Endothelial cell of umbilical vein (primary cell): Measurements from ENCODE around the gene P2RY8. TPM values are rescaled to one million over a fixed set of nuclear protein-coding genes. Genes with fewer than 3 reads are reported as not detected.
"Not testable (repeated sequence)": the region's sequence is repeated elsewhere in the genome, so short reads cannot be mapped to it uniquely, and the experiment has no call there.

Experiments used
- BruUV-seq: library from RNA; stranded (reverse); fragments of 400-500 nt; replicated peaks from 2 replicates; lab custom pipeline; 2021; lab: Mats Ljungman, UMichigan
- CTCF ChIA-PET: fragments of 300-600, 350-600 bp; sonication (Branson Sonifier 250); formaldehyde crosslinking; loops from one replicate; lab custom pipeline; 2021; ENCODE audit warnings: antibody characterized with exemption, inconsistent platforms; lab: Charles Lee
- POLR2A ChIA-PET: fragments of 300-600, 350-600 bp; sonication (Branson Sonifier 250); formaldehyde crosslinking; loops from one replicate; lab custom pipeline; 2021; ENCODE audit warnings: antibody characterized with exemption, inconsistent platforms; lab: Charles Lee
- DNase-seq: peaks from one replicate; pipeline ENCODE4 v3.0.0-alpha.2; 2011; ENCODE audit warnings: low read depth, low spot score
- FAIRE-seq: peaks from 2 replicates; lab custom pipeline; 2011; peaks lifted over from hg19 to GRCh38; lab: Jason Lieb, UNC
- H2AFZ ChIP-seq: 2 replicates; pipeline ENCODE4 v1.6.0; 2012; ENCODE audit warnings: low read depth, low read length, control low read depth, inconsistent platforms
- H3K27ac ChIP-seq: 2 replicates; pipeline ENCODE4 v1.5.1; 2011; ENCODE audit warnings: low read depth, mild to moderate bottlenecking, control low read depth, low read length, moderate library complexity; ENCODE audit not compliant: insufficient read depth
- H3K27me3 ChIP-seq, 2 experiments: 2 replicates each; pipeline versions ENCODE4 v1.6.0 to v1.6.1; 2011; ENCODE audit warnings: low read length in 2 of 2, mixed read lengths in 1 of 2; ENCODE audit not compliant: control insufficient read depth in 2 of 2, insufficient read depth in 2 of 2
- H3K36me3 ChIP-seq, 2 experiments: 2 replicates in 1 of 2; 3 replicates in 1 of 2; pipeline ENCODE4 v1.5.1; 2011; ENCODE audit warnings: low read length in 2 of 2, mild to moderate bottlenecking in 1 of 2, moderate library complexity in 1 of 2; ENCODE audit not compliant: control insufficient read depth in 2 of 2, insufficient read depth in 2 of 2; ENCODE audit errors: extremely low read depth in 1 of 2
- H3K4me1 ChIP-seq: 3 replicates; pipeline ENCODE4 v1.5.1; 2011; ENCODE audit warnings: mild to moderate bottlenecking, low read length; ENCODE audit not compliant: control insufficient read depth, insufficient read depth; ENCODE audit errors: extremely low read depth
- H3K4me2 ChIP-seq: 2 replicates; pipeline ENCODE4 v1.6.1; 2011; ENCODE audit warnings: low read length, control low read depth, mixed read lengths; ENCODE audit not compliant: insufficient read depth
- H3K4me3 ChIP-seq, 3 experiments: fragments of 200-600 bp in 1 of 3; sonication (generic), shearing (Covaris generic) in 1 of 3; replicated peaks in 1 of 3; 2 replicates each; pipeline ENCODE4 v1.5.1; 2011 to 2016; ENCODE audit warnings: control low read depth in 3 of 3, low read length in 3 of 3, mild to moderate bottlenecking in 2 of 3, inconsistent platforms in 1 of 3, low read depth in 1 of 3, moderate library complexity in 1 of 3; ENCODE audit not compliant: insufficient read depth in 1 of 3
- H3K79me2 ChIP-seq: 2 replicates; pipeline ENCODE4 v1.6.0; 2012; ENCODE audit warnings: low read length, inconsistent platforms; ENCODE audit not compliant: control insufficient read depth, insufficient read depth
- H3K9ac ChIP-seq: replicated peaks from 2 replicates; pipeline ENCODE3; 2011; ENCODE audit warnings: low read length, control low read depth; ENCODE audit not compliant: insufficient read depth; ENCODE audit errors: extremely low read depth
- H3K9me1 ChIP-seq: replicated peaks from 3 replicates; pipeline ENCODE4 v1.6.0; 2011; ENCODE audit warnings: mild to moderate bottlenecking, low read length; ENCODE audit not compliant: control insufficient read depth, insufficient read depth; ENCODE audit errors: extremely low read depth
- H3K9me3 ChIP-seq: replicated peaks from 2 replicates; pipeline ENCODE4 v1.5.1; 2012; ENCODE audit warnings: low read length, inconsistent platforms; ENCODE audit not compliant: control insufficient read depth, insufficient read depth
- H4K20me1 ChIP-seq: replicated peaks from 2 replicates; pipeline ENCODE3; 2011; ENCODE audit warnings: mild to moderate bottlenecking, low read length; ENCODE audit not compliant: control insufficient read depth, insufficient read depth; ENCODE audit errors: extremely low read depth
- CTCF ChIP-seq, 2 donors: IDR thresholded peaks; 1 replicate in 1 of 2; 2 replicates in 1 of 2; pipeline ENCODE4 v1.5.1; 2011; ENCODE audit warnings: low read length in 2 of 2, mild to moderate bottlenecking in 2 of 2, moderate library complexity in 2 of 2, control low read depth in 1 of 2, inconsistent platforms in 1 of 2, low read depth in 1 of 2; ENCODE audit not compliant: insufficient read depth in 1 of 2; ENCODE audit errors: extremely low read depth in 1 of 2
- EZH2 ChIP-seq: IDR thresholded peaks from 2 replicates; pipeline ENCODE4 v1.6.1; 2012; ENCODE audit warnings: borderline replicate concordance, low read depth, mild to moderate bottlenecking, moderate library complexity, low read length, inconsistent platforms; ENCODE audit not compliant: severe bottlenecking
- FOS ChIP-seq: IDR thresholded peaks from 2 replicates; pipeline ENCODE4 v1.6.1; 2011; ENCODE audit warnings: mild to moderate bottlenecking, low read length, moderate library complexity, borderline replicate concordance; ENCODE audit not compliant: insufficient read depth
- GATA2 ChIP-seq: IDR thresholded peaks from 2 replicates; pipeline ENCODE4 v1.7.0; 2011; ENCODE audit warnings: low read depth, mild to moderate bottlenecking, moderate library complexity, mixed read lengths, low read length; ENCODE audit not compliant: insufficient read length, insufficient read depth
- JUN ChIP-seq: IDR thresholded peaks from 2 replicates; pipeline ENCODE4 v1.6.1; 2011; ENCODE audit warnings: borderline replicate concordance, low read depth; ENCODE audit not compliant: insufficient read length, insufficient read depth
- MAX ChIP-seq: IDR thresholded peaks from 2 replicates; pipeline ENCODE4 v1.6.1; 2011; ENCODE audit not compliant: insufficient read depth, insufficient read length
- MYC ChIP-seq: IDR thresholded peaks from one replicate; pipeline ENCODE4 v1.6.1; 2011; ENCODE audit warnings: mild to moderate bottlenecking, low read depth, low read length
- POLR2A ChIP-seq: IDR thresholded peaks from 2 replicates; pipeline ENCODE4 v1.6.1; 2012; ENCODE audit warnings: low read depth, mild to moderate bottlenecking, control low read depth, low read length
- POLR2AphosphoS5 ChIP-seq: IDR thresholded peaks from 2 replicates; pipeline ENCODE4 v1.6.1; 2012; ENCODE audit warnings: low read depth, mild to moderate bottlenecking, control low read depth, low read length, moderate library complexity; ENCODE audit not compliant: insufficient read depth
- dilution Hi-C: fragments of 300-500 bp; cut with MboI; formaldehyde crosslinking; loops from one replicate; pipeline ENCODE4 v1.15.0; 2019; ENCODE audit warnings: low sequenced_read_pairs; ENCODE audit not compliant: extremely low pct_ligation_motif_present
- intact Hi-C: fragments of 100-400 bp; cut with micrococcal nuclease; formaldehyde crosslinking; loops from one replicate; pipeline ENCODE4 v1.10.0; 2022
- polyA plus RNA-seq, 4 experiments: library from polyadenylated mRNA; depleted of rRNA in 3 of 4; stranded (reverse) in 3 of 4; unstranded in 1 of 4; fragments of >200 nt; gene quantifications; 2 replicates each; pipeline versions ENCODE4 v1.2.1 to v1.2.3, GENCODE V29; 2011 to 2012; ENCODE audit warnings: missing spikeins in 1 of 4
- total RNA-seq: library from RNA; stranded (reverse); gene quantifications from 2 replicates; pipeline ENCODE4 v1.2.3, GENCODE V29; 2021

P2RY8 gene
- total and polyA plus RNA-seq, 2 donors (not counting 3 experiments of a cell fraction or from before 2014, with no cell fraction given), result not detected

- H3K4me3 ChIP-seq, result no peak overlapping the region
- no peaks in the 10 kb centered on the region for H4K20me1 ChIP-seq
- H3K9me3 ChIP-seq, result no peaks in the 10 kb centered on the region
- no peak overlapping the region for H3K27ac ChIP-seq
- H3K4me2 ChIP-seq, result no peak overlapping the region
- no peak overlapping the region for H2AFZ ChIP-seq
- H3K9me1 ChIP-seq, result no peaks in the 10 kb centered on the region
- no peaks in the 10 kb centered on the region for H3K27me3 ChIP-seq
- no peak for DNase-seq
- H3K36me3 ChIP-seq, result no peaks in the 10 kb centered on the region
- intact Hi-C loops (no loop called here), dilution Hi-C loops (no loop called here)
- H3K79me2 ChIP-seq, result peaks cover 35% of the 10 kb centered on the region
- no peak for FAIRE-seq
- CTCF ChIA-PET, result no interaction called here
- POLR2A ChIA-PET, result no interaction called here
- BruUV-seq, result no TSS peak
- H3K9ac ChIP-seq, result no peak overlapping the region
- H3K4me1 ChIP-seq, result peaks cover 2% of the 10 kb centered on the region
- no peak for TF ChIP-seq POLR2A
- TF ChIP-seq FOS, result no peak
- TF ChIP-seq GATA2, result no peak
- no peak for TF ChIP-seq CTCF (IDR thresholded peaks at IDR 0.05; ENCODE audit: extremely low read depth in 1 of 2, insufficient read depth in 1 of 2, low read depth in 1 of 2, low read length in 2 of 2)
- TF ChIP-seq POLR2AphosphoS5, result no peak
- TF ChIP-seq MAX, result no peak
- TF ChIP-seq EZH2, result no peak
- TF ChIP-seq JUN, result no peak
- no peak for TF ChIP-seq MYC
Measured at GRCh38 chrX:1449036-1449822, 87.8 kb downstream of the P2RY8 start.

- H3K9me1 ChIP-seq, FAIRE-seq: not testable (repeated sequence)
- H3K79me2 ChIP-seq, result peaks cover 35% of the 10 kb centered on the region
Measured at GRCh38 chrX:1448573-1449001, 88.4 kb downstream of the P2RY8 start.

More at GRCh38 chrX:1448573-1449001, 88.4 kb downstream of the P2RY8 start:
- H3K27me3 ChIP-seq, dilution Hi-C loops, H3K4me3 ChIP-seq, DNase-seq, H3K36me3 ChIP-seq, H2AFZ ChIP-seq, H3K9me3 ChIP-seq, intact Hi-C loops, H3K9ac ChIP-seq, CTCF ChIA-PET, BruUV-seq, H3K27ac ChIP-seq, POLR2A ChIA-PET, H3K4me2 ChIP-seq, H3K4me1 ChIP-seq, H4K20me1 ChIP-seq: not testable (repeated sequence)
